H9 (cell line): ENCODE results near the gene CWC22. TPM values are rescaled to one million over a fixed set of nuclear protein-coding genes. Genes with fewer than 3 reads are reported as not detected.

ENCODE experiments used
- DNase-seq: peaks from one replicate; pipeline ENCODE4 v3.0.0-alpha.2; 2017
- H2AFZ ChIP-seq: one replicate; pipeline ENCODE4 v1.6.1; 2013; ENCODE audit warnings: mild to moderate bottlenecking, low read length, control low read depth, moderate library complexity
- H2AK5ac ChIP-seq: 2 replicates; pipeline ENCODE4 v1.6.1; 2013; ENCODE audit warnings: low read length, control low read depth, mixed read lengths; ENCODE audit not compliant: insufficient read length
- H2BK120ac ChIP-seq: one replicate; pipeline ENCODE4 v1.6.1; 2013; ENCODE audit warnings: low read depth, mild to moderate bottlenecking, low read length, control low read depth, inconsistent platforms; ENCODE audit not compliant: poor library complexity, severe bottlenecking
- H2BK12ac ChIP-seq: 2 replicates; pipeline ENCODE4 v1.6.1; 2013; ENCODE audit warnings: low read length, control low read depth, mixed read lengths, low read depth; ENCODE audit not compliant: insufficient read length
- H2BK15ac ChIP-seq: 2 replicates; pipeline ENCODE4 v1.6.1; 2013; ENCODE audit warnings: low read depth, low read length, control low read depth
- H2BK20ac ChIP-seq: one replicate; pipeline ENCODE4 v1.6.1; 2013; ENCODE audit warnings: low read depth, mild to moderate bottlenecking, low read length, control low read depth, inconsistent platforms; ENCODE audit not compliant: poor library complexity, severe bottlenecking
- H2BK5ac ChIP-seq: 2 replicates; pipeline ENCODE4 v1.6.1; 2013; ENCODE audit warnings: low read length, control low read depth, mixed read lengths; ENCODE audit not compliant: insufficient read length
- H3K14ac ChIP-seq: 2 replicates; pipeline ENCODE4 v1.6.1; 2013; ENCODE audit warnings: low read length, control low read depth; ENCODE audit not compliant: insufficient read depth
- H3K18ac ChIP-seq: 2 replicates; pipeline ENCODE4 v1.6.1; 2013; ENCODE audit warnings: low read depth, mild to moderate bottlenecking, mixed read lengths, low read length, control low read depth; ENCODE audit not compliant: insufficient read length
- H3K23ac ChIP-seq: 2 replicates; pipeline ENCODE4 v1.6.1; 2013; ENCODE audit warnings: low read length, control low read depth, mixed read lengths, low read depth; ENCODE audit not compliant: insufficient read length
- H3K23me2 ChIP-seq: 2 replicates; pipeline ENCODE4 v1.6.1; 2013; ENCODE audit warnings: low read depth, mild to moderate bottlenecking, mixed read lengths, low read length, control low read depth; ENCODE audit not compliant: insufficient read length, poor library complexity, severe bottlenecking
- H3K27ac ChIP-seq: 2 replicates; pipeline ENCODE4 v1.5.1; 2013; ENCODE audit warnings: low read length, control low read depth, mixed read lengths, low read depth; ENCODE audit not compliant: insufficient read length
- H3K27me3 ChIP-seq: 2 replicates; pipeline ENCODE4 v1.6.1; 2013; ENCODE audit warnings: low read length, control low read depth, inconsistent platforms; ENCODE audit not compliant: insufficient read depth
- H3K4ac ChIP-seq: 2 replicates; pipeline ENCODE4 v1.6.1; 2013; ENCODE audit warnings: low read depth, mild to moderate bottlenecking, control low read depth, inconsistent platforms, low read length, moderate library complexity
- H3K4me1 ChIP-seq: 2 replicates; pipeline ENCODE4 v1.6.1; 2013; ENCODE audit warnings: low read length, control low read depth, inconsistent platforms; ENCODE audit not compliant: insufficient read depth
- H3K4me2 ChIP-seq: 2 replicates; pipeline ENCODE4 v1.6.1; 2013; ENCODE audit warnings: low read length, control low read depth, mixed read lengths; ENCODE audit not compliant: insufficient read length, insufficient read depth
- H3K56ac ChIP-seq: 2 replicates; pipeline ENCODE4 v1.6.1; 2013; ENCODE audit warnings: low read depth, mild to moderate bottlenecking, mixed read lengths, low read length, control low read depth; ENCODE audit not compliant: insufficient read length
- H3K79me1 ChIP-seq: 2 replicates; pipeline ENCODE4 v1.6.1; 2013; ENCODE audit warnings: low read depth, mild to moderate bottlenecking, moderate library complexity, low read length, control low read depth, inconsistent platforms; ENCODE audit not compliant: insufficient read depth, poor library complexity, severe bottlenecking
- H3K79me2 ChIP-seq: 2 replicates; pipeline ENCODE4 v1.6.1; 2013; ENCODE audit warnings: low read length, control low read depth, inconsistent platforms; ENCODE audit not compliant: insufficient read depth
- H3K9ac ChIP-seq: 2 replicates; pipeline ENCODE4 v1.6.1; 2013; ENCODE audit warnings: low read length, control low read depth, mixed read lengths; ENCODE audit not compliant: insufficient read length; ENCODE audit errors: extremely low read depth
- H3K9me3 ChIP-seq: one replicate; pipeline ENCODE4 v1.6.1; 2013; ENCODE audit warnings: low read depth, low read length, inconsistent platforms; ENCODE audit not compliant: control insufficient read depth
- H3T11ph ChIP-seq: one replicate; pipeline ENCODE4 v1.6.1; 2013; ENCODE audit warnings: mild to moderate bottlenecking, low read length, control low read depth, inconsistent platforms
- H4K20me1 ChIP-seq: one replicate; pipeline ENCODE4 v1.6.1; 2013; ENCODE audit not compliant: control insufficient read depth, insufficient read length, insufficient read depth
- H4K5ac ChIP-seq: 2 replicates; pipeline ENCODE4 v1.6.1; 2013; ENCODE audit warnings: low read depth, mild to moderate bottlenecking, mixed read lengths, low read length, control low read depth; ENCODE audit not compliant: insufficient read length
- H4K8ac ChIP-seq: replicated peaks from 2 replicates; pipeline ENCODE4 v1.6.1; 2013; ENCODE audit warnings: low read length, control low read depth, mixed read lengths, low read depth; ENCODE audit not compliant: insufficient read length
- H4K91ac ChIP-seq: 2 replicates; pipeline ENCODE4 v1.6.1; 2013; ENCODE audit warnings: low read depth, mild to moderate bottlenecking, moderate library complexity, mixed read lengths, low read length, control low read depth; ENCODE audit not compliant: insufficient read length
- H3K27ac Mint-ChIP-seq, 3 experiments: 2 replicates in 2 of 3; 3 replicates in 1 of 3; pipeline ENCODE4 v1.8.0; 2020 to 2021; ENCODE audit warnings: mixed read lengths in 3 of 3, mild to moderate bottlenecking in 1 of 3, moderate library complexity in 1 of 3
- H3K27me3 Mint-ChIP-seq: 2 replicates; pipeline ENCODE4 v1.8.0; 2021; ENCODE audit warnings: low read depth, mild to moderate bottlenecking, moderate library complexity, mixed read lengths
- H3K36me3 Mint-ChIP-seq, 3 experiments: 2 replicates in 2 of 3; 3 replicates in 1 of 3; pipeline ENCODE4 v1.8.0; 2020 to 2021; ENCODE audit warnings: low read depth in 3 of 3, mixed read lengths in 3 of 3; ENCODE audit not compliant: insufficient read depth in 1 of 3
- H3K4me1 Mint-ChIP-seq, 2 experiments: 2 replicates each; pipeline ENCODE4 v1.8.0; 2020; ENCODE audit warnings: mixed read lengths in 2 of 2
- H3K4me3 Mint-ChIP-seq, 2 experiments: 2 replicates in 1 of 2; 3 replicates in 1 of 2; pipeline ENCODE4 v1.8.0; 2020 to 2021; ENCODE audit warnings: mild to moderate bottlenecking in 2 of 2, mixed read lengths in 2 of 2, moderate library complexity in 1 of 2
- H3K9me3 Mint-ChIP-seq, 2 experiments: 2 replicates in 1 of 2; 3 replicates in 1 of 2; pipeline ENCODE4 v1.8.0; 2020; ENCODE audit warnings: mild to moderate bottlenecking in 2 of 2, mixed read lengths in 2 of 2, moderate library complexity in 1 of 2
- CTCF ChIP-seq: fragments of 200-600 bp; sonication (generic); conservative IDR thresholded peaks from 3 replicates; pipeline ENCODE4 v1.8.0; 2021; ENCODE audit warnings: antibody characterized with exemption, mild to moderate bottlenecking
- WGBS: extraction: QIAGEN DNeasy Blood & Tissue Kit; methylation state at CpG from one replicate; pipeline ENCODE4 v1.1.7; 2013; ENCODE audit warnings: missing lambda C conversion rate, low lambda C conversion rate, mixed read lengths; ENCODE audit not compliant: insufficient read length; ENCODE audit errors: extremely low coverage; 5-methylcytosine and 5-hydroxymethylcytosine counted together
- total RNA-seq: library from RNA; stranded (reverse); gene quantifications from 2 replicates; pipeline ENCODE4 v1.2.1, GENCODE V29; 2021

Gene CWC22
- total RNA-seq, 1 experiment from 2014 or later, result 43.4 TPM

GRCh38 chr2:179990676-179991317 is 16.3 kb downstream of the CWC22 start:
- H4K8ac ChIP-seq, result no peak overlapping the region
- H3K4me1 Mint-ChIP-seq, result peaks cover 32 to 34% of the 10 kb centered on the region in 2 experiments
- no peak overlapping the region for H4K5ac ChIP-seq
- no peak overlapping the region for H3K56ac ChIP-seq
- no peaks in the 10 kb centered on the region; the same call in 1 of the 2 replicates for H3K4me1 ChIP-seq
- H2BK15ac ChIP-seq, result no peak overlapping the region
- H4K20me1 ChIP-seq, result no peaks in the 10 kb centered on the region
- no peaks in the 10 kb centered on the region for H3K79me1 ChIP-seq
- H3K14ac ChIP-seq, result no peak overlapping the region
- H3K9me3 ChIP-seq, result no peaks in the 10 kb centered on the region
- H3K27me3 Mint-ChIP-seq, result no peaks in the 10 kb centered on the region
- no peak overlapping the region for H3K4me3 Mint-ChIP-seq
- H3K9ac ChIP-seq, result no peak overlapping the region
- H2BK12ac ChIP-seq, result no peak overlapping the region
- H3K79me2 ChIP-seq, result peaks cover 1% of the 10 kb centered on the region; the same call in 1 of the 2 replicates
- no peak overlapping the region for H3K27ac ChIP-seq
- no peak for TF ChIP-seq CTCF
- H3K4ac ChIP-seq, result no peak overlapping the region
- no peak overlapping the region for H2AFZ ChIP-seq
- WGBS, result no CpG with 5 or more reads among the region's 5 CpGs
- no peak overlapping the region for H2BK20ac ChIP-seq
- H2BK120ac ChIP-seq, result no peak overlapping the region
- H3K27ac Mint-ChIP-seq, result peak overlapping the region in 2 of 3 experiments; percentile 62 to 78; a peak in 5 of 7 replicates
- no peaks in the 10 kb centered on the region for H3K23me2 ChIP-seq
- H3K23ac ChIP-seq, result no peak overlapping the region
- H2BK5ac ChIP-seq, result no peak overlapping the region
- H3K4me2 ChIP-seq, result no peak overlapping the region
- H3K36me3 Mint-ChIP-seq, result peaks cover 12 to 44% (median 29%) of the 10 kb centered on the region in 3 experiments; a peak in 6 of 7 replicates
- DNase-seq, result no peak
- no peaks in the 10 kb centered on the region for H3K27me3 ChIP-seq
- H4K91ac ChIP-seq, result no peak overlapping the region
- no peak overlapping the region for H3K18ac ChIP-seq
- H3K9me3 Mint-ChIP-seq, result no peaks in the 10 kb centered on the region
- H2AK5ac ChIP-seq, result no peak overlapping the region
- H3T11ph ChIP-seq, result no peak overlapping the region
